ENCODE results near the gene NSD1. TPM values are rescaled to one million over a fixed set of nuclear protein-coding genes. Genes with fewer than 3 reads are reported as not detected.

Gene NSD1
- total and polyA plus RNA-seq, 2 of the 8 experiments (the other 6 are each of a cell fraction or from before 2014, with no cell fraction given) = 22.8 to 168 TPM

DNA sequence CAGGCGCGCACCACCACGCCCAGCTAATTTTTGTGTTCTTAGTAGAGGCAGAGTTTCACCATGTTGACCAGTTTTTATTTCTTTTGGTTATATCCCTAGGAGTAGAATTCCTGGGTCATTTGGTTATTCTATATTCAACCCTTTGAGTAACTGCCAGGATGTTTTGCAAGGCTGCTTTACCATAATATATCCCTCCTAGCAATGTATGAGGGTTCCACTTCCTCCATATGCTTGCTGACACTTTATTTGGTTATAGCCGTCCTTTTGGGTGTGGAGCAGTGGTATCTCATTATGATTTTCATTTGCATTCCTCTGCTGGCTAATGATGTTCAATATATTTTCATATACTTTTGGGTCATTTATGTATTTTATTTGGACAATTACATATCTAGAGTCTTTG is 88.7 kb downstream of the NSD1 start:
- H2AFZ ChIP-seq (ENCODE audit: low read length) = no peak overlapping the region
- H4K8ac ChIP-seq (ENCODE audit: extremely low read depth, insufficient read depth, low read length) = no peak overlapping the region
- no peaks in the 10 kb centered on the region for H3K9me3 ChIP-seq (ENCODE audit: insufficient read depth in 2 of 2, low read depth in 1 of 2, low read length in 1 of 2)
- no peak overlapping the region for H2BK15ac ChIP-seq (ENCODE audit: low read length)
- 98% methylated on average over 4 of the region's 4 CpGs; no CpG with 5 or more reads in 1 of the 2 experiments for WGBS, 2 experiments (ENCODE audit: extremely low coverage in 1 of 2, insufficient coverage in 1 of 2, insufficient read length in 1 of 2, insufficient replicate concordance in 2 of 2, low coverage in 1 of 2, low lambda C conversion rate in 2 of 2, missing lambda C conversion rate in 1 of 2)
- FAIRE-seq (no peak), DNase-seq (ENCODE audit: low read depth in 1 of 2, low spot score in 2 of 2) (no peak)
- no peak overlapping the region for H3K4me3 ChIP-seq (ENCODE audit: extremely low read depth in 1 of 4, insufficient read depth in 2 of 4, low read depth in 3 of 4, low read length in 4 of 4)
- no peak overlapping the region for H2BK120ac ChIP-seq (replicated peaks; ENCODE audit: low read depth, low read length)
- peaks cover 0 to 2% (median 0%) of the 10 kb centered on the region in 4 experiments; a peak in 1 of 7 replicates for H3K4me1 ChIP-seq (replicated peaks in 1 of 4; ENCODE audit: control insufficient read depth in 3 of 4, insufficient read depth in 4 of 4, low read length in 3 of 4)
- H2AK5ac ChIP-seq (ENCODE audit: low read depth, low read length) = no peak overlapping the region
- H2BK5ac ChIP-seq (ENCODE audit: low read depth, low read length) = no peak overlapping the region
- H2BK12ac ChIP-seq (ENCODE audit: low read depth, low read length) = no peak overlapping the region
- no peak overlapping the region for H3K18ac ChIP-seq (ENCODE audit: extremely low read depth, low read length)
- H3K27me3 ChIP-seq (replicated peaks in 1 of 4; ENCODE audit: control insufficient read depth in 3 of 4, extremely low read depth in 1 of 4, insufficient read depth in 3 of 4, low read length in 3 of 4) = no peaks in the 10 kb centered on the region
- H4K20me1 ChIP-seq (replicated peaks in 1 of 2; ENCODE audit: control insufficient read depth in 1 of 2, insufficient read depth in 2 of 2, low read length in 2 of 2) = peaks cover 0 to 8% of the 10 kb centered on the region in 2 experiments
- H3K36me3 ChIP-seq (ENCODE audit: control insufficient read depth in 2 of 4, insufficient read depth in 4 of 4, low read length in 3 of 4) = peaks cover 0 to 16% (median 0%) of the 10 kb centered on the region in 4 experiments; a peak in 2 of 8 replicates
- H3K14ac ChIP-seq (ENCODE audit: insufficient read length) = no peak overlapping the region
- no peak overlapping the region for H3K4me2 ChIP-seq (ENCODE audit: insufficient read depth in 1 of 2, low read depth in 2 of 2, low read length in 2 of 2)
- ChIA-PET POLR2A (ENCODE audit: partially characterized antibody) (interaction anchor here (1.6 to 2.3 kb wide), 2 partner anchors 8 to 90 kb away, joined by 5 to 11 read pairs; no protein-coding TSS in a partner anchor), CTCF (ENCODE audit: partially characterized antibody) (no interaction called here)
- H3K79me1 ChIP-seq (ENCODE audit: low read depth, low read length) = peaks cover 6% of the 10 kb centered on the region; the same call in 1 of the 2 replicates
- H4K5ac ChIP-seq (ENCODE audit: insufficient read length, low read depth, low read length) = no peak overlapping the region
- no peak overlapping the region for H3K4ac ChIP-seq (replicated peaks; ENCODE audit: insufficient read length, low read depth, low read length)
- H3K27ac ChIP-seq (ENCODE audit: low read depth, low read length) = no peak overlapping the region
- H3K79me2 ChIP-seq (ENCODE audit: control insufficient read depth in 1 of 2, insufficient read depth in 2 of 2, low read length in 2 of 2) = peaks cover 12 to 100% of the 10 kb centered on the region in 2 experiments
- no peak overlapping the region for H4K91ac ChIP-seq (replicated peaks; ENCODE audit: insufficient read length, low read length)
- H2BK20ac ChIP-seq (ENCODE audit: low read length) = no peak overlapping the region
- no peak overlapping the region for H3K56ac ChIP-seq (replicated peaks; ENCODE audit: insufficient read length, low read depth, low read length)
- H3K23ac ChIP-seq (ENCODE audit: insufficient read length) = no peak overlapping the region
- H3K9ac ChIP-seq (replicated peaks in 1 of 4; ENCODE audit: extremely low read depth in 1 of 4, low read depth in 3 of 4, low read length in 3 of 4) = no peak overlapping the region
- no peaks in the 10 kb centered on the region for H3K23me2 ChIP-seq (ENCODE audit: low read depth, low read length)
- TF ChIP-seq TCF12 (IDR thresholded peaks at IDR 0.05; ENCODE audit: low read depth, low read length) (no peak), JUN (IDR thresholded peaks at IDR 0.05; ENCODE audit: low read depth, low read length) (no peak), SAP30 (IDR thresholded peaks at IDR 0.05; ENCODE audit: insufficient read depth, insufficient replicate concordance, low read length) (no peak), SIRT6 (IDR thresholded peaks at IDR 0.05; ENCODE audit: low read length) (no peak)
- TF ChIP-seq, protein P1, sequence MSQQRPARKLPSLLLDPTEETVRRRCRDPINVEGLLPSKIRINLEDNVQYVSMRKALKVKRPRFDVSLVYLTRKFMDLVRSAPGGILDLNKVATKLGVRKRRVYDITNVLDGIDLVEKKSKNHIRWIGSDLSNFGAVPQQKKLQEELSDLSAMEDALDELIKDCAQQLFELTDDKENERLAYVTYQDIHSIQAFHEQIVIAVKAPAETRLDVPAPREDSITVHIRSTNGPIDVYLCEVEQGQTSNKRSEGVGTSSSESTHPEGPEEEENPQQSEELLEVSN (IDR thresholded peaks at IDR 0.05) = no peak
